Stimulated activated CD4-positive, alpha-beta T cell treated with anti-CD3 and anti-CD28 coated beads, Interleukin-1b, Interleukin-23, amount 100 ng/mL, for 4 hours (primary cell): ENCODE results near the gene ZMYM4.
"Not testable (repeated sequence)": the region's sequence is repeated elsewhere in the genome, so short reads cannot be mapped to it uniquely, and the experiment has no call there.

ENCODE experiments used
- DNase-seq, 2 donors: peaks; one replicate each; pipeline ENCODE4 v3.0.0-alpha.2; 2020; ENCODE audit warnings: low read depth in 2 of 2

The ZMYM4 gene

GRCh38 chr1:35454176-35454575 is 185.7 kb downstream of the ZMYM4 start:
- no peak for DNase-seq

GRCh38 chr1:35454616-35455015 is 186.1 kb downstream of the ZMYM4 start:
- DNase-seq: no peak

GRCh38 chr1:35460796-35461195 is 192.3 kb downstream of the ZMYM4 start:
- no peak for DNase-seq

GRCh38 chr1:35461966-35462651 is 193.6 kb downstream of the ZMYM4 start:
- DNase-seq: no peak

GRCh38 chr1:35463232-35463631 is 194.7 kb downstream of the ZMYM4 start:
- no peak for DNase-seq

GRCh38 chr1:35463749-35464148 is 195.2 kb downstream of the ZMYM4 start:
- not testable (repeated sequence) for DNase-seq

GRCh38 chr1:35466120-35466519 is 197.6 kb downstream of the ZMYM4 start:
- DNase-seq: no peak

GRCh38 chr1:35470977-35471613 is 202.6 kb downstream of the ZMYM4 start:
- DNase-seq: no peak
